ENCODE results near the gene ALDH1L1. TPM values are rescaled to one million over a fixed set of nuclear protein-coding genes. Genes with fewer than 3 reads are reported as not detected.

ALDH1L1 gene
- total RNA-seq, 1 donor from 2014 or later: not detected

- intact Hi-C loops (cut with micrococcal nuclease): no loop called here
- no peaks in the 10 kb centered on the region for H3K4me1 Mint-ChIP-seq (ENCODE audit: low read depth)
- no peak overlapping the region for H3K4me3 Mint-ChIP-seq
- no peaks in the 10 kb centered on the region for H3K9me3 Mint-ChIP-seq
- DNase-seq (ENCODE audit: low spot score): no peak
- H3K27me3 Mint-ChIP-seq (ENCODE audit: insufficient read depth): no peaks in the 10 kb centered on the region
- H3K27ac Mint-ChIP-seq: no peak overlapping the region
- H3K36me3 Mint-ChIP-seq (ENCODE audit: low read depth): no peaks in the 10 kb centered on the region
These were observed 73.8 kb downstream of the ALDH1L1 start for GRCh38 chr3:126106336-126107202.

GRCh38 chr3:126105691-126106187, 74.6 kb downstream of the ALDH1L1 start:
- DNase-seq (ENCODE audit: low spot score): no peak
- no peak overlapping the region for H3K4me3 Mint-ChIP-seq

GRCh38 chr3:126104742-126105605, 75.4 kb downstream of the ALDH1L1 start:
- no peaks in the 10 kb centered on the region for H3K4me1 Mint-ChIP-seq (ENCODE audit: low read depth)
- no peak for DNase-seq (ENCODE audit: low spot score)
- intact Hi-C loops (cut with micrococcal nuclease): no loop called here
- H3K27me3 Mint-ChIP-seq (ENCODE audit: insufficient read depth): no peaks in the 10 kb centered on the region
- H3K36me3 Mint-ChIP-seq (ENCODE audit: low read depth): no peaks in the 10 kb centered on the region
- no peak overlapping the region for H3K4me3 Mint-ChIP-seq
- H3K27ac Mint-ChIP-seq: no peak overlapping the region
- H3K9me3 Mint-ChIP-seq: no peaks in the 10 kb centered on the region

More at GRCh38 chr3:126105691-126106187, 74.6 kb downstream of the ALDH1L1 start:
- intact Hi-C loops (cut with micrococcal nuclease): no loop called here
- Mint-ChIP-seq H3K27ac (no peak overlapping the region), H3K27me3 (ENCODE audit: insufficient read depth) (no peaks in the 10 kb centered on the region), H3K4me1 (ENCODE audit: low read depth) (no peaks in the 10 kb centered on the region), H3K9me3 (no peaks in the 10 kb centered on the region), H3K36me3 (ENCODE audit: low read depth) (no peaks in the 10 kb centered on the region)

- Mint-ChIP-seq H3K4me1 (ENCODE audit: low read depth) (no peaks in the 10 kb centered on the region), H3K9me3 (no peaks in the 10 kb centered on the region), H3K4me3 (no peak overlapping the region), H3K36me3 (ENCODE audit: low read depth) (no peaks in the 10 kb centered on the region), H3K27me3 (ENCODE audit: insufficient read depth) (no peaks in the 10 kb centered on the region), H3K27ac (no peak overlapping the region)
- intact Hi-C loops (cut with micrococcal nuclease): no loop called here
- DNase-seq (ENCODE audit: low spot score): no peak
These were observed 76.3 kb downstream of the ALDH1L1 start for GRCh38 chr3:126104028-126104635.

- Mint-ChIP-seq H3K27ac (no peak overlapping the region), H3K9me3 (no peaks in the 10 kb centered on the region)
These were observed 77.0 kb downstream of the ALDH1L1 start for GRCh38 chr3:126103121-126104027.

GRCh38 chr3:126102530-126102951, 77.8 kb downstream of the ALDH1L1 start:
- H3K36me3 Mint-ChIP-seq (ENCODE audit: low read depth): no peaks in the 10 kb centered on the region
- no peaks in the 10 kb centered on the region for H3K27me3 Mint-ChIP-seq (ENCODE audit: insufficient read depth)
- no peaks in the 10 kb centered on the region for H3K4me1 Mint-ChIP-seq (ENCODE audit: low read depth)
- no peak for DNase-seq (ENCODE audit: low spot score)
- no peak overlapping the region for H3K27ac Mint-ChIP-seq
- intact Hi-C loops (cut with micrococcal nuclease): no loop called here
- no peak overlapping the region for H3K4me3 Mint-ChIP-seq
- H3K9me3 Mint-ChIP-seq: peaks cover 6% of the 10 kb centered on the region

More at GRCh38 chr3:126103121-126104027, 77.0 kb downstream of the ALDH1L1 start:
- Mint-ChIP-seq H3K27me3 (ENCODE audit: insufficient read depth) (no peaks in the 10 kb centered on the region), H3K4me1 (ENCODE audit: low read depth) (no peaks in the 10 kb centered on the region), H3K36me3 (ENCODE audit: low read depth) (no peaks in the 10 kb centered on the region), H3K4me3 (no peak overlapping the region)
- intact Hi-C loops (cut with micrococcal nuclease): no loop called here
- DNase-seq (ENCODE audit: low spot score): no peak

GRCh38 chr3:126102011-126102410, 78.4 kb downstream of the ALDH1L1 start:
- H3K27me3 Mint-ChIP-seq (ENCODE audit: insufficient read depth): no peaks in the 10 kb centered on the region
- H3K27ac Mint-ChIP-seq: no peak overlapping the region
- no peaks in the 10 kb centered on the region for H3K4me1 Mint-ChIP-seq (ENCODE audit: low read depth)
- H3K9me3 Mint-ChIP-seq: peaks cover 12% of the 10 kb centered on the region
- H3K36me3 Mint-ChIP-seq (ENCODE audit: low read depth): no peaks in the 10 kb centered on the region
- intact Hi-C loops (cut with micrococcal nuclease): no loop called here
- no peak overlapping the region for H3K4me3 Mint-ChIP-seq
- no peak for DNase-seq (ENCODE audit: low spot score)

- DNase-seq (ENCODE audit: low spot score): no peak
- no peaks in the 10 kb centered on the region for H3K4me1 Mint-ChIP-seq (ENCODE audit: low read depth)
- H3K36me3 Mint-ChIP-seq (ENCODE audit: low read depth): no peaks in the 10 kb centered on the region
- H3K27me3 Mint-ChIP-seq (ENCODE audit: insufficient read depth): no peaks in the 10 kb centered on the region
- no peak overlapping the region for H3K27ac Mint-ChIP-seq
- intact Hi-C loops (cut with micrococcal nuclease): no loop called here
- peaks cover 16% of the 10 kb centered on the region for H3K9me3 Mint-ChIP-seq
- no peak overlapping the region for H3K4me3 Mint-ChIP-seq
These were observed 78.8 kb downstream of the ALDH1L1 start for GRCh38 chr3:126101521-126101982.

- Mint-ChIP-seq H3K36me3 (ENCODE audit: low read depth) (no peaks in the 10 kb centered on the region), H3K9me3 (peaks cover 22% of the 10 kb centered on the region), H3K27me3 (ENCODE audit: insufficient read depth) (no peaks in the 10 kb centered on the region), H3K27ac (no peak overlapping the region), H3K4me3 (no peak overlapping the region), H3K4me1 (ENCODE audit: low read depth) (no peaks in the 10 kb centered on the region)
- intact Hi-C loops (cut with micrococcal nuclease): no loop called here
- DNase-seq (ENCODE audit: low spot score): no peak
These were observed 79.6 kb downstream of the ALDH1L1 start for GRCh38 chr3:126100634-126101301.

- no peak overlapping the region for H3K4me3 Mint-ChIP-seq
- intact Hi-C loops (cut with micrococcal nuclease): no loop called here
- H3K9me3 Mint-ChIP-seq: peaks cover 28% of the 10 kb centered on the region
- H3K27me3 Mint-ChIP-seq (ENCODE audit: insufficient read depth): no peaks in the 10 kb centered on the region
- no peaks in the 10 kb centered on the region for H3K36me3 Mint-ChIP-seq (ENCODE audit: low read depth)
- no peak for DNase-seq (ENCODE audit: low spot score)
- H3K27ac Mint-ChIP-seq: no peak overlapping the region
- no peaks in the 10 kb centered on the region for H3K4me1 Mint-ChIP-seq (ENCODE audit: low read depth)
These were observed 80.1 kb downstream of the ALDH1L1 start for GRCh38 chr3:126100269-126100633.

GRCh38 chr3:126098391-126098858, 82.0 kb downstream of the ALDH1L1 start:
- H3K27ac Mint-ChIP-seq: no peak overlapping the region
- H3K4me3 Mint-ChIP-seq: no peak overlapping the region
- H3K9me3 Mint-ChIP-seq: peaks cover 35% of the 10 kb centered on the region
- intact Hi-C loops (cut with micrococcal nuclease): no loop called here
- H3K36me3 Mint-ChIP-seq (ENCODE audit: low read depth): no peaks in the 10 kb centered on the region
- no peak for DNase-seq (ENCODE audit: low spot score)
- no peaks in the 10 kb centered on the region for H3K27me3 Mint-ChIP-seq (ENCODE audit: insufficient read depth)
- no peaks in the 10 kb centered on the region for H3K4me1 Mint-ChIP-seq (ENCODE audit: low read depth)
